ENCODE measurements around the gene PHYHD1.

The PHYHD1 gene

DNA sequence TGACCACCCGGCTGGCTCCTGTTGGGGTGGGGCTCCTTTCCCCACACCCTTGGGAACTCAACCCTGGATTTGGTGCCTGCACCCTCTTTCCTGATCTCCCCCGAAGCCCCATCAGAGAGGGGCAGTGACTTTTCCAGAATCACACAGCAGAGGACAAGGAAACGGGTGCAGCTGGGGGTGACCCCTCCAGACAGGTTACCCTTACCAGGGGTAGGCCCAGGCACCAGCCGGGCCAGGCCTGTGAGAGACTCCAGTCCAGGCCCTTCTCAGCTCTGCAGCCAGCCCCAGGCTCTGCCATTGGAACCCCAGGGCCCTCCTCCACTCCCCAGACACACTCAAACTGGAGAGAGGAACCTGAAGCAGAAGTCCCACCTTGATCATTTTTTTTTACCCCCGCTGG lies 19.0 kb upstream of the PHYHD1 start:
- DNase-seq: no peak

GRCh38 chr9:128902351-128903078 lies 18.3 kb upstream of the PHYHD1 start:
- DNase-seq: no peak

- no peak for DNase-seq
Observed at GRCh38 chr9:128903079-128903461, 17.7 kb upstream of the PHYHD1 start.

DNA sequence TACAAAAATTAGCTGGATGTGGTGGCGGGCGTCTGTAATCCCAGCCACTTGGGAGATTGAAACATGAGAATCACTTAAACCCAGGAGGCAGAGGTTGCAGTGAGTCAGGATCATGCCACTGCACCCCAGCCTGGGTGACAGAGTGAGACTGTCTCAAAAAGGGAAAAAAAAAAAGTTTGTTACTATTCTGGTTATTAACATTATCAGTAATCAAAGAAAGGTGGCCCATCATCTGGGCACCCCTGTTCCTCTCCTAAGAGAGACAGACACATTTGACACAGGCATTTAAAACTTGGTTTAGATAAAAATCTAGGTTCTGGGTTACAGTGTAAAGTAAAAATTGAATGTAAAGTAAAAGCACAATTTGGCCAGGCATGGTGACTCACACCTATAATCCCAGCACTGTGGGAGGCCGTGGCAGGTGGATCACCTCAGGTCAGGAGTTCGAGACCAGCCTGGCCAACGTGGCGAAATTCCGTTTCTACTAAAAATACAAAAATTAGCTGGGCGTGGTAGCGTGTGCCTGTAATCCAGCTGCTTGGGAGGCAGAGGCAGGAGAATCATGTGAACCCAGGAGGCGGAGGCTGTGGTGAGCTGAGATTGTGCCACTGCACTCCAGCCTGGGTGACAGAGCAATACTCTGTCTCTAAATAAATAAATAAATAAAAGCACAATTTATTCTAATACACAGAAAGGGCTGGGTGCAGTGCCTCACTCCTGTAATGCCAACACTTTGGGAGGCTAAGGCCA lies 16.7 kb upstream of the PHYHD1 start:
- no peak for DNase-seq

DNA sequence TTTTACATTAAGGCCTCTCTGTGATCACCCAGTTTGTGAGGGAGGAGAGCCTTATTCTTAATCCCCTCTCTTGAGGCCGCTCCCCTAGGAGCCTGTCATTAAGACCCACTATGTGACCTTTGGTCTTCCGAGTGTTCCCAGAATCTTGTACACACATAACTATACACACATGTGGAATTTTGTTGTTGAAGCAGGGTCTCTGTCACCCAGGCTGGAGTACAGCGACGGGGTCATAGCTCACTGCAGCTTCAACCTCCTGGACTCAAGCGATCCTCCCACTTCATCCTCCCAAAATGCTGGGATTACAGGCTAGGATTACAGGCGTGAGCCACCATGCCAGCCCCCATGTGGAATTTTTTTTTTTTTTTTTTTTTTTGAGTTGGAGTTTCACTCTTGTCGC lies 14.8 kb upstream of the PHYHD1 start:
- DNase-seq: no peak

- no peak for DNase-seq
Observed at GRCh38 chr9:128906741-128907140, 14.0 kb upstream of the PHYHD1 start.

GRCh38 chr9:128908372-128908771 lies 12.4 kb upstream of the PHYHD1 start:
- no peak for DNase-seq

- DNase-seq: no peak
Observed at GRCh38 chr9:128909859-128910258, 10.9 kb upstream of the PHYHD1 start.

DNA sequence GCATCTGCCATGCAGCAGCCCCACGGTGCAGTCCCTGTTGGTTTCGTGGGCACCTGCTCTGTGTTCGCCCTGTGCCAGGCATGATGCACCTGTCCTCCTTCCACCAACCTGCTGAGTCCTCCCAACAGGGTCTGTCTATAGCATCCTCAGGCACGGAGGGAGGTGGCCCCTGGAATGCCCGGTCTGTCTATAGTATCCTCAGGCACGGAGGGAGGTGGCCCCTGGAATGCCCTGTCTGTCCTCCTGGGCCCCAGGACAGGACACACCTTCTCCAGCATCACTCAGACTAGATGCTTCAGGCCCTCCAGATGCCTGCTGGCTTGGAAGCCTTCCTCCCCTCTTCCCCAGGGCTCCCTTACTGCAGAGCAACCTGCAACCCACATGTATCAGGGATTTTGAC lies 9.9 kb upstream of the PHYHD1 start:
- DNase-seq: peak; percentile 30

GRCh38 chr9:128911529-128912035 lies 9.2 kb upstream of the PHYHD1 start:
- peak; percentile 97 for DNase-seq

- peak; percentile 93 for DNase-seq
Observed at GRCh38 chr9:128912270-128912853, 8.4 kb upstream of the PHYHD1 start.

DNA sequence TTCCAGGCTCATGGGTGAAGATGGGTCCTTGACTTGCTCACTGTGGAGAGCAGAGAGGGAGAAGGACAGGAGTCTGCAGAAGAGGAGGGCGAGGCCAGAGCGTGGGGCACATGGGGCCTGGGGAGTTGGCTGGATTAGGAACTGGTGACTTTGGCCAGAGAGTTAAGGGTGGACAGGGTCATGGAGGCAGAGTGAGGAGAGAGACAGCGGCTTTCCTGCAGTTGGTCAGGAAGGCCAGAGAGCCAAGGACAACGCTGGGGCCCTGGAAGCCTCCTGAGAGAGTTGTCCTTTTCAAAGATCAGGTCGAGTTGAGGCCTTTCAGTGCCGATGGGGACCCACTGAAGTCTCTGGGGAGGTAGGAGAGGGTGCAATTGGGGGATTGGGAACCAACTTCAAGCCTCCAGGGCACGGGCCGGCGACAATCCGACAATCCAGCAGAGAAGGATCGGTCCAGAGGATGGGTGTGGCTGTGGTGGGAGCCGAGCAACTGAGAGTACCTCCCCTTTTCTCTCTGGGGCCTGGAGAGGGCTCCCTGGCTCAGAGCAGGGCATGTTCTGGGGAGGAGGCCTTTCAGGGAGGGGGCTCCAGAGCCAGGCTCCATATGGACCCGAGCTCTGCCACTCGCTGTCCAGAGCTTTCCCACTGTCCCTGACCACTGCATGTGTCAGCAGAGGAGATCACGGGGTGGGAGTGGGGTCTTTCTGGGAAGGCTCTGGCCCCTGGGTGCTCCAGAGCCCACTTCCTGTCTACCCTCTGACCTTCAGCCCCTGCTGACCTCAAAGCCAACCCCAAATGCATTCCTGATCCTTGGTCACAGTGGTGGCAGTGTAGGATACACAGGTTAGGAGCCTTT lies 7.5 kb upstream of the PHYHD1 start:
- peak; percentile 31 for DNase-seq

GRCh38 chr9:128913995-128914772 lies 6.6 kb upstream of the PHYHD1 start:
- no peak for DNase-seq

GRCh38 chr9:128916204-128916603 lies 4.6 kb upstream of the PHYHD1 start:
- peak; percentile 73 for DNase-seq

DNA sequence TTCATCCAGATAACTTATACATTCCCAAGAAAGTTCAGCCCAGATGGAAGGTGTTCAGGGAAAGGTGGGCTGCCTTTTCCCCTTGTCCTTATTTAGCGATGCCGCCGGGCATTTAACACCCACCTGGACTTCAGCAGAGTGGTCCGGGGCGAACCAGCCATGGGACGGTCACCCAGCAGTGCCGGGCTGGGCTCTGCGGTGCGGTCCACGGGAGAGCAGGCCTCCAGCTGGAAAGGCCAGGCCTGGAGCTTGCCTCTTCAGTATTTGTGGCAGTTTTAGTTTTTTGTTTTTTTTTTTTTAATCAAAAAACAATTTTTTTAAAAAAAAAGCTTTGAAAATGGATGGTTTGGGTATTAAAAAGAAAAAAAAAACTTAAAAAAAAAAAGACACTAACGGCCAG lies 4.0 kb upstream of the PHYHD1 start:
- no peak for DNase-seq

- no peak for DNase-seq
Observed at GRCh38 chr9:128917151-128917849, 3.5 kb upstream of the PHYHD1 start.

GRCh38 chr9:128918921-128919320 lies 1.9 kb upstream of the PHYHD1 start:
- no peak for DNase-seq

DNA sequence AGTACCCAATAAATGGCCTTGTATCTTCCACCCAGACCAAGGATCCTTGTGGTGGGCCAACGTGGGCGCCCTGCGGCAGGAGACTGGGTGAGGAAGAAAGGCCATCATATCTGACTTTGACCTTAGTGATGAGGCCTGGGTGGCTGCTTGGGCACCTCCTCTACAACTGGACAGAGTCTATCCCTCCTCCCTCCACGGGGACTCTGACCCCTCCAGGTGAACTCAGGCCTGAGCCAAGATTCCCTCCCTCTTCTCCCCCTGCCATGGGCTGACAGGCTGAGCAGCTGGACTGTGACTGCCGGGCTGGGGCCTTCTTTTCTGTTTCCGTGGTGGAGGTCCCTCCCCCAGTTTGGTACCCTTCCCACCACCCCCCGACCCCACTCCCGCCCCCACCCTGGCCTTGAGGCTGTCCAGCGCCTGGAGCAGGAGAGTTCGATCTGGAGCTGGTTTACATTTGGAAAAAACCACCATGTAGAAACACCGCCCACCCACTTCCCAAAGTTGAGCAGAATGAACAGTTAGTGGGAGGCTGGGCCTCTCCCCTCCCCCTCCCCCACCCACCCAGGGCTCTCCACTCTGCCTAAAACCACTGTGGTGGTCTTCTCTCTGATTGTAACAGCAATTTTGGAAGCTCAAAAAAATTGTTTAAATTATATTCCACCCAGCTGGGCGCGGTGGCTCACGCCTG lies 1.2 kb upstream of the PHYHD1 start:
- no peak for DNase-seq

DNA sequence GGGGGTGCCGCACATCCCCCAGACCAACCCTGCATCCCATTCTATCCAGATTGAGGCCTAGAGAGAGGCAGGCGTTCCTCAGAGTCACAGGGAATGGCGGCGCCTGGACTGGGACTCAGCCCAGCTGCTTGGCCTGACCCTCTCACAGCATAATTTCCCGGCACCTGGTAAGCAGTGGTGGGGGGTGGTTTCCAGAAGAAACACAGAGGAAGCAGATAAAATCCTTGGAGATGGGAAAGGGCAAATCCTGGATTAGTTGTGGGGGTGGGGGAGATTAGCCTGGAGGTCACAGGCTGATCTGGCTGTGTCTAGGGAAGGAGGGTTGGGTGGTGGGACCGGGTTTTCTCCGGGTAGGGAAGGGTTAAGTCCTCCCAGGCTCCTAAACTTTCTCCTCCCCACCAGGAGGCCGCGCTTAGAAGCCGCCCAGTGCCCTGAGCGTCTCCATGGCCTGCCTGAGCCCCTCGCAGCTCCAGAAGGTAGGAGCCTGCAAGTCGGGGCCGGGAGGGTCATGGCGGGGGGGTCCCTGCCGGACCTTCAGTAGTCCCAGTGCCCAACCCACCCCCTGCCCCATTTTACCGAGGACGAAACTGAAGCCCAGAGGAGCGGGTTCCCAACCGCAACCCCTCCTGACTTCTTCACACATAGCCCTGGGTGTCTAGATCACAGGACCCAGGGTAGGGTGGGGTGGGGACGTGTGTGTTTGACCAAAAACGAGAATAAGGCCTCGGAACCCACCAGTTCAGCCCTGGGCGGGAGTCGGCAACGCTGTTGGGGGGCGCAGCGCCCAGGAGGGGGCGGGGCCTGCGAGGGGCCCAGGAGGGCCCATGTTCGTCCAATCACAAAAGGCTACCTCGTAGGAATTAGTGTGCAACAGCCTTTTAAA lies 1.3 kb downstream of the PHYHD1 start:
- DNase-seq: peak; percentile 57

DNA sequence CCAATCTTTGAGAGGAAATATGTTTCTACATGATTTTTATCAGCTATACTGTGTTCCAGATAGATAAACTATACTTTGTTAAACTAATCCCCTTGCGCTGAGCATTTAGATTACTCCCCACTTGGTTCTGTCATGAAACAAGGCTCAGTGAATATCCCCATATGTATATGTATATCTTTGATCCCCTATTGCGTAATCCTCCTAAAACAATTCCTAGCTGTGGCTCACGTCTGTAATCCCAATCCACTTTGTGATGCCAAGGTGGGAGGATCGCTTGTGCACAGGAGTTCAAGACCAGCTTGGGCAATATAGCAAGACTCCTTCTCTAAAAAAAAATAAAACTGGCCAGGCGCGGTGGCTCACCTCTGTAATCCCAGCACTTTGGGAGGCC lies 2.7 kb downstream of the PHYHD1 start:
- DNase-seq: no peak

Measured in EL (cell line).